Measurements from ENCODE around the gene ITPR1.

DNA sequence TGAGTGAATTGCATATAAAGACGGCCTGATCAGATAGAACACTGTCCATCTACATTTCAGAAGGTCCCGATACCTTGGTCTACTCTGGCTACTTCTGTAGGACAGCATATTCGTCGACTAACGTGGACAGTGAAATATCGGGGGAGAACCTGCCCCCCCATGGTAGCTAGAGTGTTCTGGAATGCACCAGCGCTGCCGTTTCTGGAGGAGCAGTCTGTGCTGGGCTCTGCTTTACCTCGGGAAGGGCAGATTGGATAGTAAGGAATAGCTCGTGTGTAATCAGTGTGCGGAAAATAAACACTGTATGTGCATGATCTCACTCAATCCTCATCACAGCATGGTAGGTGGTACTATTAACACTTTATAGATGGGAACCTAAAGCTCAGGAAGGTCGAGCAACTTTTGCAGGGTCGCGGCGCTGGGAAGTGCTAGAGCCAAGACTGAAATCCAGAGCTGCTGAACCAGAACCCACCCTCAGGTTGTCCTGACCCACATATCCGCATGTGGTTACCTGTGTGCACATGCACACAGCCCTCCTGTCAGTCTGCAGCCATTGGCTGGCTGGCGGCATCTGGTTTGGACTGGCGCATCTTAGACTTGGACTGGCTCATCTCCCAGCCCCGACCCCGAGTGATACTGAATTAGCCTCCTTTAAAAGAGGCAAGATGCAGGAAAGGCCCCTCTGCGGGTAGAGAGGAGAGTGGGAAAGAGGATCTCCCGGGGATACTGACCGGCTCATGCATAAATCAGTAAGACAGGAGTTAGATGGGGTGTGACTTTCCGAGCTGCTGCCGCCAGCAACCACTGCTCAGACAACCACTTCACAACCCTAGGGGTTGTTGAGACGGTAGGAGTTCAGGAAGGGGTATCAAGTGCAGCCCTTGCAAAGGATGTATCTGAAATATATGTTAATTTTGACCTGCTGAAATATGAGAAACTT lies 331.1 kb downstream of the ITPR1 start:
- TF ChIP-seq, protein P1, sequence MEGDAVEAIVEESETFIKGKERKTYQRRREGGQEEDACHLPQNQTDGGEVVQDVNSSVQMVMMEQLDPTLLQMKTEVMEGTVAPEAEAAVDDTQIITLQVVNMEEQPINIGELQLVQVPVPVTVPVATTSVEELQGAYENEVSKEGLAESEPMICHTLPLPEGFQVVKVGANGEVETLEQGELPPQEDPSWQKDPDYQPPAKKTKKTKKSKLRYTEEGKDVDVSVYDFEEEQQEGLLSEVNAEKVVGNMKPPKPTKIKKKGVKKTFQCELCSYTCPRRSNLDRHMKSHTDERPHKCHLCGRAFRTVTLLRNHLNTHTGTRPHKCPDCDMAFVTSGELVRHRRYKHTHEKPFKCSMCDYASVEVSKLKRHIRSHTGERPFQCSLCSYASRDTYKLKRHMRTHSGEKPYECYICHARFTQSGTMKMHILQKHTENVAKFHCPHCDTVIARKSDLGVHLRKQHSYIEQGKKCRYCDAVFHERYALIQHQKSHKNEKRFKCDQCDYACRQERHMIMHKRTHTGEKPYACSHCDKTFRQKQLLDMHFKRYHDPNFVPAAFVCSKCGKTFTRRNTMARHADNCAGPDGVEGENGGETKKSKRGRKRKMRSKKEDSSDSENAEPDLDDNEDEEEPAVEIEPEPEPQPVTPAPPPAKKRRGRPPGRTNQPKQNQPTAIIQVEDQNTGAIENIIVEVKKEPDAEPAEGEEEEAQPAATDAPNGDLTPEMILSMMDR (IDR thresholded peaks at IDR 0.05; ENCODE audit: low read length): no peak
- TF ChIP-seq EZH2 (IDR thresholded peaks at IDR 0.05; ENCODE audit: borderline replicate concordance, low read length): no peak
